Prostate gland (tissue), 2 donors: ENCODE results near the gene NEDD4L.

ENCODE experiments used
- CTCF ChIP-seq, 4 experiments: fragments of 200-600 bp in 2 of 4; fragments of 450-650 bp in 2 of 4; sonication (generic) in 2 of 4; IDR thresholded peaks; 1 replicate in 3 of 4; 2 replicates in 1 of 4; pipeline ENCODE4 v1.5.1; 2016 to 2019; ENCODE audit warnings: antibody characterized with exemption in 4 of 4, mild to moderate bottlenecking in 2 of 4, moderate library complexity in 2 of 4
- POLR2A ChIP-seq: fragments of 450-650 bp; IDR thresholded peaks from one replicate; pipeline ENCODE4 v1.6.1; 2016; ENCODE audit warnings: antibody characterized with exemption, mild to moderate bottlenecking

- TF ChIP-seq CTCF (IDR thresholded peaks at IDR 0.05) = no peak
- no peak for TF ChIP-seq POLR2A
Observed at GRCh38 chr18:58061349-58061748, 17.3 kb downstream of the NEDD4L start.
